GM18519 (cell line): ENCODE data around the gene PSMB7.

Experiments
- ATAC-seq: cut with Tn5 transposase; IDR thresholded peaks from one replicate; pipeline ENCODE4 v1.9.1; 2021; ENCODE audit warnings: mild to moderate bottlenecking, moderate library complexity; ENCODE audit not compliant: unreplicated experiment, low FRiP score

PSMB7 gene

DNA sequence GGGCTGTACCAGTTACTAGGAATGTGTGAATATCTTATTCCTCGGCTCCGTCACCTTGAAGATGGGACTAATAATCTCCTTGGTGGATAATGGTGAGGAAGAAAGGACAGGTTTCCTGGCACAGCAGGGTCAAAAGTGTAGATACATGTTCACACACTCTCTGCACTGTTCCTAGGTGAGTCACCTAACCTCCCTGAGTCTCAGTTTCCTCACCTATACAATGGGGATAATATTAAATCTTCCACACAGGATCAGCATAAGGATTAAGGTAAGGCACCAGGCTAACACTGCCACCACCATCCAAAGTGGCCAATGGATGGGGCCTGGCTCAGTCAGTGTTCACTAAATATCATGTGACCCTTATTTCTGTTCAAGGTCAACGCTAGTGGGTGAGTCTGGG, 66.9 kb downstream of the PSMB7 start:
- no peak for ATAC-seq

DNA sequence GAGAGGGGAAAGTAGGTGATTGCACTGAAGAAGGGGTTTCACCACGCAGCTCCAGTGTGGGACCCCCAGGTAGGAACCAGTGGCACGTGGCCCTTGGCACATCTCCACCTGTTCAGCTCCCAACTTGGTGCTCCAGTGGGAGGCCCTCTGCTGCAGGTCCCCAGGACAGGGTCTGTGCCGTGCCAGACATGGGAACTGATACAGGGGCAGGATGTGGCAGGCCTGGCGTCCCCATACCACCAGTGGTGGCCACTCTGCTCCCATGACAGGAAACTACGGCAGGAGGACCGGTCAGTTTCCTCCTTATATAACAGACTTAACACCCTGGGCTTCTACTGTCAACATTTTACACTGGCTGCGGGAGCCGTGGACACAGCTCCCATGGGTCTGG, 67.3 kb downstream of the PSMB7 start:
- no peak for ATAC-seq

DNA sequence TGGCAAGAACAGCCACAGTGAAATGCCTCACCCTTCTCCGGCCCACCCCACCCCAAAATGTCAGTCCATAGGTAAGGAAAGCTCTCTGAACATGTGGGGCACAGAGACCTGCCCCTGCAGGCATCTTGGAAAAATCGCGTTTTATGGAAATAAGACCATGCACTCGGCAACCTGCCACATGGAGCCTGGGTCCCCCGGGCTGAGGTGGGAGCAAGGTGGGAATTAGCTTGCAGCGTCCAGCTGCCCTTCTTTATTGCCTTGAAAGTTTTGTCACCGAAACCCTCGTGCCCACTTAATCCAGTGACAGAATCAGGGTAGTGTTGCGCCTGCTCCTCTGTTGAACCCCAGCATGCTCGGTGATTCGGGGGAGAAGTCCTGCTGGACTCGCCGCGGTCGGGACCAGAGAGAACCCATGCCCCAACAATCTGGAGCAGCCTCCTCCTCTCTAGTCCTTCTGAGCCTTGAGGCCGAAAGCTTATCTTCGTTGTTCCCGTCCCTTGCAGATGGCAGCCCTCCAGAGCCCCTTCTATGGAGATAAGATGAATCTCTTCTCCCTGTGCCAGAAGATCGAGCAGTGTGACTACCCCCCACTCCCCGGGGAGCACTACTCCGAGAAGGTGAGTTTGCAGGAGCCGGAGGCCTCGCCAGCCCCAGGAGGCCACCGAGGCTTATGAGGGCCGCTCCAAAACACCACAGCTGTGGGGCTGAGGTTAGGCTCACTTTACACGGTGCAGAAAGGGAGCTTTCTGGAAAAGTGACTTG, 67.9 kb downstream of the PSMB7 start:
- no peak for ATAC-seq

- ATAC-seq: no peak
Measured at GRCh38 chr9:124346347-124347163, 68.7 kb downstream of the PSMB7 start.

DNA sequence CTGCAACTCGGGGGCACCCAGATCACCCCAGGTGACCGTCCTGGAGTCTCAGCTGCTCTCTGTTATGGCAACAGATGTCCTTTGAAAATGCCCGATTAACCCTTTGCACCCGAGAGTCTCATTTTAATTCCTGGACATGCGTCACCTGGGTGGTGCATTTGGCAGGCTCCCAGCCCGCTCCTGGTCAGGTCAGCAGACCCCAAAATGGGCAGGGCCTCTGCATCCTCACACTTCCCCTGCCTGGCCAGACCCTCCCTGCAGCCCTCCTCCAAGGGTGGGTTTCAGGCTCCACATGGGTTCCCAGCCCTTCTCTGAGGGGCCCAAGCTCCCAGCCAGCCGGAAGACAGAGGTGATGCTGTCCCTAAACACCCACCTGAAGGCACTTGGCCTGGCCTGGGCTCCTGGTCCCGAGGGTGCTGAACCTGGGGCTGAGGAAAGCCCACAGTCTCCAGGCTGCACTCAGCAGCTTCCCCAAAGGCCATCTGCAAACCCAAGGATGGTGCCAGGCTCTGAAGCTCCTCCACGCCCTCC, 69.4 kb downstream of the PSMB7 start:
- ATAC-seq: no peak

- no peak for ATAC-seq
Measured at GRCh38 chr9:124345063-124345462, 70.2 kb downstream of the PSMB7 start.

DNA sequence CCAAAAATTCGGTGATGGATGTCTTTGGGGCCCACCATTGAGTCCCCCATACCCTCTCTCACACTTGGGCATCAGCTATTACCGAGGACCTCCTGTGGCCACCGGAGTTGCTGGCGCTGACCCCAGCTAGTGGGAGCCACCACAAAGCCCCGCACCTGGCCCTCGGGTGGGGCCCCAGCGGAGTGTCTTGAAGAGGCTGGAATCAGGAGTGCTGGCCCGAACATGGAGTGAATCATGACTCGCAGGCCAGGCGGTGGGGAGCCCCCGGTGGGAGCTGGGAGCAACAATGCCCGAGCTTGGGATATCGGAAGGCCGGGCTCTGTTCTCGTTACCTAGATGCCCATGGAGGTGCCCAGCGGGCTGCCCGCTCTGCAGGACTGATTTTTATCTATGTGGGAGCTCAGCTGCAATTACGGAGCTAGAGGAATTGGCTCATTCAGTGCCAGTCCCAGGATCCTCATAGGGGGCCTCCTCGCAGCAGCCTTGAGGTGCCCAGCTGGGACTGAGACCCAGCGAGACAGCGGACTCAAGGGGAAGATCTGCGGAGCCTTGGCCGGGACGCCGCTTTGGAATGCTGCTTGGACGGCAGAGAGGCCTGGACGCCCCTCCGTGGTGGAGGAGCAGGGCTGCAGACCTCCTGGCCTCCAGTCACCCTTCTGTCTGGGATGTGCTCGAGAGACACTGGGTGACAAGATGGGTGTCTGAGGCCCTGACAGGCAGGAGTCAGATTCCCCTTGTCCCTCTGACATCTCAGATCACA, 70.8 kb downstream of the PSMB7 start:
- ATAC-seq: no peak

DNA sequence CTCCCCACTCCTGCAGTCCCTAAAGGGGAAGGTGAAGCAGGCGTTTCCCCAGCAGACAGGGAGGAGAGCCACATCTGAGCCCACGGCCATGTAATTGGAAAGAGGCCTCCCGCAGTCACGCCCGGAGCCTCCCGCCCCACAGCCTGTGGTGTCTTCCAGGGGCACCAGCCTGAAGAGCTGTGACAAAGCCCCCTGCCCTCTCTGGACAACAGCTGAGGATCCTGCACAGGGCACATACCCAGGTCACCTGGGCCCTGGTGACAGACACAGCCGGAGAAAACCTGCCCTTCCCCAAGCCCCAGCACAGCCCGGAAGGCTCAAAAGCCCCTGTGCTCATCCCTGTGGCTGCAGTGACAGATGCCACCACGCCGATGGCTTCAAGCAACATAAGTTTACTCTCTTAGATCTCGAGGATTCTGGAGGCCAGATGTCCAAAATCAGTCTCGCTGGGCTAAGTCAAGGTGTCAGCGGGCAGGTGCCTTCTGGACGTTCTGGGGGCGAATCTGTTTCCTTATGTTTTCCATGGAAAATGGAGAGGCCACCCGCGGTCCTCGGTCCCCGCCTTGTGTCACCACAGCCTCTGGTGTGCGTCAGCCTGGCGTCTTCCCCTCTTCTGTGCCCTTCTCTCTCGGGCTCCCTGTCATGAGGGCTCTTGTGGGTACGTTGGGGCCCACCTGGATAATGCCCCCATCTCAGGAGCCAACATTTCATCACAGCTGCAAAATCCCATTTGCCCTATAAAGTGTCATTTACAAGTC, 71.5 kb downstream of the PSMB7 start:
- no peak for ATAC-seq

GRCh38 chr9:124342776-124343485, 72.3 kb downstream of the PSMB7 start:
- no peak for ATAC-seq

GRCh38 chr9:124342402-124342775, 72.9 kb downstream of the PSMB7 start:
- ATAC-seq: no peak

GRCh38 chr9:124341455-124342170, 73.6 kb downstream of the PSMB7 start:
- ATAC-seq: no peak

DNA sequence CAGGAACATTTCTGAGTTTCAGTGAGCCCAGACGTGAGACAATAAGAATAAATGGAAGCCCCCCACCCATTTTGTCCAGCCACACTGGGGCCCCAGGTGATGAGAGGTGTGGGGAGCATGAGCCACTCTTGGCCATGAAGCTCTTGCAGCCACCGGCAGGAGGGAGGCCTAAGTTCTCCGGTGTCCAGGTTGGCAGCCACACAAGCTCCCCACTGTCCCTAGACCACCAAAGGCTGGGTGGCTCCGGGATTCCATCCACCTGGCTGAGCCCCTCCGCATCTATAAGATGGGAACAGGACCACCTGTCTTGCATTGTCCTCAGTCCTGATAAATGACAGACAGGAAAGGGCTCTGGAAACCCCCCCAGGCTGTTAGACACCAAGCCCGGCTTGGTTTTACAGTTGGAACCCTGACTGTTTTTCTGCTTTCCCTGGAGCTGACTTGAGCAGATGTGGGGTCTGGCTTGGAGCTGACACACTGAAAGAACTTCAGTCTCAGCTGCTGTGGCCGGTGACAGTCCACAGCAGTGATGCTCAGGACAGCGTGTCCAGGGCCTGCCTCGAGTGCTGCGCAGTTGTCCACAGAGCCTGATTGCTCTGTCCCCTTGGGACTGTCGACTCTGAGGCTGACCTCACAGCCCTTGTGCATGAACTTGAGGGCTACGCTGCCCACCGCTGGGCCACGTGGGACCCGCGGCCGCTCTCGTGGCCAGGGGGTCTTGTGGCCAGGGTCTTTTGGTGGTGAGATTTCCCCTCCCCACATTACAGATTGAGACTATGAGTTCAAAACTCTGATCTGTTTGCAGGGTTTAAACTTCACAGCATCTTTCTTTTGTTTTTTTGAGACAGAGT, 74.8 kb downstream of the PSMB7 start:
- no peak for ATAC-seq

DNA sequence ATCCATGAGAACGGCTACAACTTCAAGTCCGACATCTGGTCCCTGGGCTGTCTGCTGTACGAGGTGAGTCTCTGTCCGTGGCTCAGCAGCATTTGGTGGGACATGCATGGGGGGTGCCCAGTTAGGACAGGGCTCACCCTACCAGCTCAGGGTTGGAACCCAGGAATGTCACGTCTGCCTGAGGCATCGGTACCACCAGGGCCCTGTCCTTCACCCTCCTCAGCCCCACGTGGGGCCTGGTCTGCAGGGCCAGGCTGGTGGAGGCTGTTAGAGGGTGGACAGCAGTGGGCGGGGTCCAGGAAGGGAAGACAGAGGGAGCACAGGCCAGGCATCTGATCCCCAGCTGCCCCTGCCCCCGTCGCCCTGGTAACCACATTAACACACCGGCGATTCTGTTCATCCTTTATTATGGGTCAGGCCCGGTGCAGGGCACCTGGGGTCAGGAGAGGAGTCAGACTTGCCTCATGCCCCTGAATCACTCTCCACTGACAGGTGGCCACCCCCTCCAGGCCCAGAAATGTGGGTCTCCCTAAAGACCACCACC, 75.6 kb downstream of the PSMB7 start:
- ATAC-seq: no peak

- ATAC-seq: no peak
Measured at GRCh38 chr9:124337562-124337961, 77.7 kb downstream of the PSMB7 start.

GRCh38 chr9:124335320-124335707, 79.9 kb downstream of the PSMB7 start:
- ATAC-seq: no peak

GRCh38 chr9:124334568-124335319, 80.5 kb downstream of the PSMB7 start:
- ATAC-seq: no peak

GRCh38 chr9:124333203-124333579, 82.1 kb downstream of the PSMB7 start:
- ATAC-seq: no peak
